GM18508 (cell line): ENCODE data around the gene ISCA2.

Source experiments
- ATAC-seq: cut with Tn5 transposase; IDR thresholded peaks from one replicate; pipeline ENCODE4 v1.9.1; 2021; ENCODE audit warnings: moderate number of reproducible peaks; ENCODE audit not compliant: insufficient read depth, unreplicated experiment

ISCA2 gene

GRCh38 chr14:74480046-74480445, 13.5 kb upstream of the ISCA2 start:
- ATAC-seq = no peak

- ATAC-seq = no peak
These were observed 11.0 kb upstream of the ISCA2 start for GRCh38 chr14:74482571-74482970.

GRCh38 chr14:74483321-74483720, 10.2 kb upstream of the ISCA2 start:
- no peak for ATAC-seq

- no peak for ATAC-seq
These were observed 7.4 kb upstream of the ISCA2 start for GRCh38 chr14:74486164-74486563.

GRCh38 chr14:74488786-74489397, 4.7 kb upstream of the ISCA2 start:
- ATAC-seq = no peak

- no peak for ATAC-seq
These were observed 3.1 kb upstream of the ISCA2 start for GRCh38 chr14:74490486-74490885.

- ATAC-seq = no peak
These were observed 1.4 kb upstream of the ISCA2 start for GRCh38 chr14:74491956-74492775.

GRCh38 chr14:74492776-74493342, 706 bp upstream of the ISCA2 start, which contains the start of gene NPC2:
NPC2 (minus strand) TSS chr14:74493305; CDS start chr14:74493274, 31 bp downstream.
- peak; percentile 9 for ATAC-seq

GRCh38 chr14:74495356-74495755, 1.8 kb downstream of the ISCA2 start:
- ATAC-seq = no peak

- ATAC-seq = no peak
These were observed 7.0 kb downstream of the ISCA2 start for GRCh38 chr14:74500417-74501134.

GRCh38 chr14:74501135-74501614, 7.6 kb downstream of the ISCA2 start:
- no peak for ATAC-seq

- ATAC-seq = no peak
These were observed 8.1 kb downstream of the ISCA2 start for GRCh38 chr14:74501691-74502090.

- no peak for ATAC-seq
These were observed 8.9 kb downstream of the ISCA2 start for GRCh38 chr14:74502236-74503019.

GRCh38 chr14:74503291-74503937, 9.8 kb downstream of the ISCA2 start:
- ATAC-seq = no peak

GRCh38 chr14:74503938-74504335, 10.4 kb downstream of the ISCA2 start:
- ATAC-seq = no peak

GRCh38 chr14:74504412-74504811, 10.8 kb downstream of the ISCA2 start:
- ATAC-seq = no peak

GRCh38 chr14:74504874-74505720, 11.5 kb downstream of the ISCA2 start:
- ATAC-seq = no peak

- no peak for ATAC-seq
These were observed 12.3 kb downstream of the ISCA2 start for GRCh38 chr14:74505831-74506230.
